Lung (tissue), 12 donors: Measurements from ENCODE around the gene MYRIP. TPM values are rescaled to one million over a fixed set of nuclear protein-coding genes. Genes with fewer than 3 reads are reported as not detected.

Source experiments
- ATAC-seq: fragments of 200-7000 bp; cut with Tn5 transposase; one replicate; pipeline ENCODE4 v1.9.1; 2020; ENCODE audit warnings: moderate number of reproducible peaks; ENCODE audit not compliant: insufficient read depth, low FRiP score
- DNase-seq, 3 donors: peaks; one replicate each; pipeline ENCODE4 v3.0.0-alpha.2; 2013 to 2017
- H3K27ac ChIP-seq, 2 donors: one replicate each; pipeline ENCODE4 v1.5.1; 2013; ENCODE audit warnings: mild to moderate bottlenecking in 2 of 2, moderate library complexity in 2 of 2, control low read depth in 1 of 2, inconsistent platforms in 1 of 2, low read depth in 1 of 2, low read length in 1 of 2
- H3K27me3 ChIP-seq, 3 donors: one replicate each; pipeline ENCODE4 v1.5.1; 2013; ENCODE audit warnings: low read length in 2 of 3; ENCODE audit not compliant: control insufficient read depth in 3 of 3, insufficient read depth in 3 of 3
- H3K36me3 ChIP-seq, 4 donors: one replicate each; pipeline ENCODE4 v1.5.1; 2013; ENCODE audit warnings: low read length in 4 of 4, mild to moderate bottlenecking in 1 of 4, moderate library complexity in 1 of 4; ENCODE audit not compliant: control insufficient read depth in 4 of 4, insufficient read depth in 4 of 4
- H3K4me1 ChIP-seq, 5 donors: one replicate each; pipeline ENCODE4 v1.5.1; 2013; ENCODE audit warnings: low read length in 5 of 5, mild to moderate bottlenecking in 2 of 5, moderate library complexity in 1 of 5; ENCODE audit not compliant: control insufficient read depth in 5 of 5, insufficient read depth in 5 of 5
- H3K4me3 ChIP-seq: one replicate; pipeline ENCODE4 v1.5.1; 2013; ENCODE audit warnings: mild to moderate bottlenecking, control low read depth, moderate library complexity
- H3K9ac ChIP-seq, 2 donors: one replicate each; pipeline ENCODE4 v1.5.1; 2013; ENCODE audit warnings: low read length in 2 of 2, control low read depth in 1 of 2; ENCODE audit not compliant: insufficient read depth in 1 of 2
- H3K9me3 ChIP-seq, 4 donors: one replicate each; pipeline ENCODE4 v1.5.1; 2013; ENCODE audit warnings: low read length in 3 of 4, mild to moderate bottlenecking in 1 of 4, moderate library complexity in 1 of 4; ENCODE audit not compliant: control insufficient read depth in 4 of 4, insufficient read depth in 3 of 4
- CTCF ChIP-seq: IDR thresholded peaks from 2 replicates; pipeline ENCODE4 v1.5.1; 2012; ENCODE audit warnings: mild to moderate bottlenecking; ENCODE audit errors: control extremely low read depth, extremely low read depth
- WGBS, 2 donors: extraction: QIAGEN DNeasy Blood & Tissue Kit; methylation state at CpG; one replicate each; pipeline ENCODE4 v1.1.7; 2013; 5-methylcytosine and 5-hydroxymethylcytosine counted together
- polyA plus RNA-seq, 2 donors: library from polyadenylated mRNA; stranded (reverse); fragments of 200-250 nt; gene quantifications; one replicate each; pipeline ENCODE4 v1.2.1, GENCODE V29; 2013
- total RNA-seq, 2 donors: library from RNA; depleted of rRNA in 1 of 2; stranded (reverse); fragments of >200 nt in 1 of 2; gene quantifications; one replicate each; pipeline ENCODE4 v1.2.1, GENCODE V29; 2014 to 2021
- donor health status: control.
- donor health status: control.
- donor health status: Bipolar disorder and iron deficiency.
- donor health status: healthy.
- donor health status: DM: yes; HTN: yes; CAD: no.

MYRIP gene
- total and polyA plus RNA-seq, 4 donors = 0.30 to 2.5 (median 0.77) TPM

DNA sequence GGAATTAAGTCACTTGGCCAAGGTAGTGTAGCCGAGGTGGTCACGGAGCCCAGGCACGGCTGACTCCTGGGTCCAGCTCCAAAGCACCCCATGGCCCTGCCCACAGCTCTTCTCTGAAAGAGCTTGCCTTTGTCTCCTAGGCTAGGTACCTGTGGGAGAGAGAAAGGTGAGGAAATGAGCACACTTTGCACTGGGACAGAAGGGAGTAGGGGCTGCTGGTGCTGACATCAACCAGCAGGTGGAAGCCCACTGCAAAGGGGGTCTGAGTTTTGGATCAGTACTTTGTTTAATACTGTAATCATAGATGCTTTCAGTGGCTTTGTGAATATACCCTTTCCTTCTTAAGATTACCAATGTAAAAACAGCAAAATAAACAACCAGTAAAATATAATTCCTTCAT is 371.8 kb downstream of the MYRIP start:
- no peak for ATAC-seq
- Histone ChIP-seq H3K27me3 (no peaks in the 10 kb centered on the region), H3K4me3 (no peak overlapping the region), H3K4me1 (no peaks in the 10 kb centered on the region), H3K9ac (no peak overlapping the region), H3K9me3 (no peaks in the 10 kb centered on the region), H3K27ac (no peak overlapping the region), H3K36me3 (no peaks in the 10 kb centered on the region)
- DNase-seq = no peak
- WGBS, 2 donors = 92 to 94% methylated on average over 3 of the region's 3 CpGs
- TF ChIP-seq CTCF = no peak

DNA sequence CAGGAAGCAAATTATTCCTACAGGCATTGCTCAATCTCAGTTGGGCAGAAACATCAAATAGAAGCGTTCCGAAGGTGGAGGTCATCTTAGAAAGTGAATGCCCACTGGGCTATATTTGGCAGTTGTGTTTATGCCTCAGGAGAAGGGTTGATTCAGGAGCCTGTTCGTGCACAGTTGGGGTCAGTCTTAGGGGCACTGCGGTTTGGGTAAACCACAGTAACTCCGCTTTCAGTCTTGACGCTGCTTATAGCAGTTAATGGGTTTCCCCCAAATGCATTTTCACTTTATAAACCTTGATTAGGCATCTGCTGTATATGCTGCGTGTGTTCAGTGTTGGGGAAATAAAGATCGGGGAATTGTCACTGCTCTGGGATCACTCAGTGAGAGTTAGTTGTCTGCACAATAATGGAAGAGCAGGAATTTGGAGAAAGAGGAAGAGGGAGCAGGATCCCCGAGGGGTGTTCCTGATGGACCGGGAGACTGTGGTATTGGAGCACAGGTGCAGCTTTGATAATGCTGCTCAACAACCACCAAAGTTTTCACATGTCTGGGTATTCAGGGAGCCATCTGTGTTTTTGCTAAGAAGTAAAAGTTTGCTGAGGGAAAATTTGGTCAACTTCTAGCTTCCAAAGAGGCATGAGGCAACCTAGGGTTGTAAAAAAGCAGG is 375.8 kb downstream of the MYRIP start:
- H3K9me3 ChIP-seq = no peaks in the 10 kb centered on the region
- ATAC-seq (no peak), DNase-seq (no peak)
- H3K4me3 ChIP-seq = no peak overlapping the region
- no peaks in the 10 kb centered on the region for H3K36me3 ChIP-seq
- H3K4me1 ChIP-seq = no peaks in the 10 kb centered on the region
- no peak for TF ChIP-seq CTCF
- H3K27me3 ChIP-seq = no peaks in the 10 kb centered on the region
- H3K9ac ChIP-seq = no peak overlapping the region
- no peak overlapping the region for H3K27ac ChIP-seq
- 65 to 71% methylated on average over 10 of the region's 10 CpGs for WGBS, 2 donors

DNA sequence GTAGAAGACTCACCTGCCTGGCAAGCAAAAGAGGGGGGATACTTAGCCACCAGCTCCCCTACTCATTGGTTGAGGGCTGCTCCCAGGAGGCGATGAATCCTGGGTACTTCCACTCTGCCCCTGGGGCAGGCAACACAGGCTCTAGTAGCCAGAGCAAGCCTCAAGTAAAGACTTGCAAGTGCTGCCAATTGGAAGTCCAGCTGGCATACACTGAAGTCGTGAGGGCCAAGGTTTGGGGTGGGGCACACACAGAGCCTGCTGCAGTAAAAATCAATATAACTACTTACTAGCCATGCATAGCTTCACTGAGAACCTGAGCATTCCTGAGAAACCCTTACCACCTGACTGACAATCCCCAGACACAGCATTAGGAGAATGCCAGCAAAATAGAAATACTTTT is 377.1 kb downstream of the MYRIP start:
- H3K9me3 ChIP-seq = no peaks in the 10 kb centered on the region
- H3K36me3 ChIP-seq = no peaks in the 10 kb centered on the region
- ATAC-seq (no peak), DNase-seq (no peak)
- WGBS, 2 donors = 78 to 86% methylated on average over 2 of the region's 2 CpGs
- no peak overlapping the region for H3K4me3 ChIP-seq
- no peaks in the 10 kb centered on the region for H3K4me1 ChIP-seq
- H3K9ac ChIP-seq = no peak overlapping the region
- H3K27me3 ChIP-seq = no peaks in the 10 kb centered on the region
- H3K27ac ChIP-seq = no peak overlapping the region
- no peak for TF ChIP-seq CTCF

- ATAC-seq (no peak), DNase-seq (peak in 1 of 3 donors; percentile 4)
- Histone ChIP-seq H3K36me3 (no peaks in the 10 kb centered on the region), H3K4me1 (no peaks in the 10 kb centered on the region), H3K9ac (no peak overlapping the region), H3K27ac (no peak overlapping the region), H3K27me3 (no peaks in the 10 kb centered on the region), H3K4me3 (no peak overlapping the region), H3K9me3 (no peaks in the 10 kb centered on the region)
- no peak for TF ChIP-seq CTCF
- 25 to 35% methylated on average over 3 of the region's 3 CpGs for WGBS, 2 donors
These were observed 378.5 kb downstream of the MYRIP start for GRCh38 chr3:40187945-40188344.
